Subcutaneous adipose tissue (tissue), 4 donors: Measurements from ENCODE around the gene MLYCD. TPM values are rescaled to one million over a fixed set of nuclear protein-coding genes. Genes with fewer than 3 reads are reported as not detected.

Source experiments
- CTCF ChIP-seq: fragments of 450-650 bp; IDR thresholded peaks from one replicate; pipeline ENCODE4 v1.5.1; 2016; ENCODE audit warnings: low read depth, mild to moderate bottlenecking, control low read depth, antibody characterized with exemption, moderate library complexity
- total RNA-seq, 4 donors: library from RNA; depleted of rRNA; stranded (reverse); fragments of >200 nt; gene quantifications; one replicate each; pipeline ENCODE4 v1.1.0, GENCODE V29; 2016

MLYCD gene
- total RNA-seq, 4 donors from 2014 or later: 10.0 to 30.9 (median 11.5) TPM

GRCh38 chr16:83886199-83886971 is 12.5 kb upstream of the MLYCD start:
- TF ChIP-seq CTCF: no peak

GRCh38 chr16:83887080-83887479 is 11.8 kb upstream of the MLYCD start:
- no peak for TF ChIP-seq CTCF

- no peak for TF ChIP-seq CTCF
Observed at GRCh38 chr16:83887564-83887963, 11.4 kb upstream of the MLYCD start.

- TF ChIP-seq CTCF: no peak
Observed at GRCh38 chr16:83888672-83889044, 10.3 kb upstream of the MLYCD start.

- TF ChIP-seq CTCF: no peak
Observed at GRCh38 chr16:83890359-83890758, 8.6 kb upstream of the MLYCD start.

GRCh38 chr16:83891742-83892141 is 7.2 kb upstream of the MLYCD start:
- no peak for TF ChIP-seq CTCF

GRCh38 chr16:83895243-83895642 is 3.7 kb upstream of the MLYCD start:
- TF ChIP-seq CTCF: no peak
